ENCODE data around the gene ZNF664.

ZNF664 gene

DNA sequence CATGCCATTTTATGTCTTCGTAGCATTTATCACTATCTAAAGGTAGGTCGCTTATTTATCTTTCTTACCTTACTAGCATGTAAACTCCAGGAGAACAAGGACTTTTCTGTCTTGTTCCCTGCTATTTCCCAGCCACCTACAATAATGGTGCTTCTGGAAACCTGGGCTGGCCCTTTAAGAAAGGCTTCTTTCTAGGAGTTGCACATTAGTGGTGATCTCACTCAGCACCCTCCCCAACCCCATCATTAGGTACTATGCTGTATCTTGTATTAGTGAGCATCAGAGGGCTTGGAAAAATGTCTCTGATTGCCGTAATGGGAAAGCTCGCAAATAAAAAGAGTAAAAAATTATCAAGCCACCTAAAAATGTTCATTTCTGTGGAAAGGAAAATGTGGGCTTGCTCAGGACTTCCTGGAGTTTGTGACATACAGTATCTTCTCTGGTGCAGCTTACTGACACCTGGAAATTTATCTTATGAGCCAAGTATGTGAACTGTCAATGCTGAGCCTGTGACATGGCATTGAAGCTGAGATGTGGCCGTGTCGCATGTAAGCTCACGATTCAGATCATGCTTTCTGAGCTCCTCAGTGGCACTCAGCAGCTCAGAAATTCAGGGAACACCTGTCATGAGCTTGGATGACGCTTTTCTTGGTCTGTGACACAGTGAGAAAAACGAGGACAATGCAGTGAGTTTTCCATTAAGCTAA is 12.8 kb upstream of the ZNF664 start:
- no peak for DNase-seq

GRCh38 chr12:123960856-123961255 is 12.2 kb upstream of the ZNF664 start:
- DNase-seq: no peak

DNA sequence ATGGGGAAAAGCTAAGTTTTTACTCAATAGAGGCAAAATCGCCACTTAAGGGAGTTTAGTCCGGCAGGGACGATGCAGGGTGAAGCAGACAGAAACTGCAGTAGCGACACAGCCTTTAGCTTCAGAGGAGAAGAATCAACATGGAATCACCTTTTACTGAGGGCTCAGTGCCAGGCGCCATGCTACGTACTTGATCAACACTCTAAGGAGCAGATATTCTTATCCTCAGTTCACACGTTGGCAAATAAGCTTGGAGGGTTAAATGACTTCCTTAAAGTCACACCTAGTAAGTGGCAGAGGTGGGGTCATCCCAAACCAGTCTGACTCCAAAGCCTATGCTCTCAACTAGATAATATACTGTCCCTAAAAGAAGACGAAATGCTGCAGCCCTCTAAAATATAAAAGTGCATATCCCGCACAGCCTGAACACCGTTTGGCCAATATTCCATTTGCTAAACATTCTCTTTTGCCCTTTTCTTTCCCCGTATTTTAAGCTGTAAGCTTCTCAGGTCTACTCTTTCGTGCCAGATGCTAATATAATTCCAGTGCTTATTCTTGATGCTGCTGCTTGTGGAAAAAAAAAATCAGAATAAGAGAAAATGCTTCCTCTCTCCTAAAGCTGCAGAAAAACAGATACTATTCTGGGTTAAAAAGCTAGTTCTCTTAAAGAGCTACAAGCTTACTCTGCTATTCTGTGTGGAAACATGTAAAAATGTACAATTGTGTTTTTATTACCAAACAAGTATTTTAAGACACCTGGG is 11.2 kb upstream of the ZNF664 start:
- DNase-seq: no peak

- no peak for DNase-seq
Measured at GRCh38 chr12:123962513-123962912, 10.5 kb upstream of the ZNF664 start.

DNA sequence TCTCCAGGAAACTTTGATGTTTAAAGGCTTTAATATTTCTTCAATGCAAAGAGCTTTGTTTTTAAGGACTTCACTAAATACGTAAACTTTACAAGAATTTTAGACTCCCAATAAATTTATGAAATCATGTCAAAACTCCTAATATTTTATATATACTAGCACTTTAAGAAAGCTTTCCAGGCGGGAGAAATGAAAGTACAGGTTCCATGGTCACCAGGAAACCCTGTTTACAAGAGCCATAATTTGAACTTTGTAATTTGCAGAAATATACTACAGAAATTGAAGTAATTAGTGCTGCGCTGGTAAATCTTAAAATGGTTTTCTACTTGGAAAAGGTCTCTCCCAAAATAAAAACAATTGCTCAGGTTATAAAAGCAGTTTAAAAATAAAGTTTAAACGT is 9.2 kb upstream of the ZNF664 start:
- DNase-seq: no peak

GRCh38 chr12:123965382-123965781 is 7.6 kb upstream of the ZNF664 start:
- DNase-seq: no peak

DNA sequence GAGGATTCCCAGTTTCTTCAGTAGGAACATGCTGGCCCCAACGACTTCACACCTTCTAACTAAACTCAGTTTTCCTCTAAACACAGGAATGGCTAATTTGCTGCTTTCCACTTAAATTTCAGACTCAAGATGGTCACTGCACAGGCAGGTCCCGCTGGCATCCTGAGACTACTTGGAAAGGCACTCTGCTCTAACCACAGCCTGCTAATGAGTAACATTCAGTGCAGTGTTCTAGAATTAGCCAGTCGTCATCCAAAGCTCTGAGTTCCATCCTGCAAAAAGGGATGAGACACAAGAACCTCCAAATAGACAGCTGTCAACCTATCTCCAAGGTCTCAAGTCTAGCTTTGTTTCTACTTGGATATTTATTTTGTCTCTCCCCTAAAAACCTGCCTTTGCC is 6.4 kb upstream of the ZNF664 start:
- no peak for DNase-seq

- DNase-seq: no peak
Measured at GRCh38 chr12:123967121-123967586, 5.9 kb upstream of the ZNF664 start.

DNA sequence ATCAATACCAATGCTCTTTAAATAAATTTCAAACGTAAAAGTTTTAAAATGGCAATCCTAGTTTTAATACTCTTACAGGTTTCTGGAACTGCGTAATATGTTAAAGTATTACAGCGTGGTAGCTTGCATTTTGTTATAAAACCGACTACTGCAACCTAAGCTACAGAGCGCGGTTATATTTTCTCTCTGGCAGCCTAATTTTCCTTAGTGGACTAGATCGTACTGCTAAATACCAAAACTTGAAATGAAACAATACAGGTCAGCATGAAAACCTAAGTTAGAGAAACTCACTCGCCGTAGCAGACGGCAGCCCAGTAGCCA is 1.6 kb upstream of the ZNF664 start:
- no peak for DNase-seq

GRCh38 chr12:123971770-123972456 is 1.1 kb upstream of the ZNF664 start:
- peak; percentile 46 for DNase-seq

DNA sequence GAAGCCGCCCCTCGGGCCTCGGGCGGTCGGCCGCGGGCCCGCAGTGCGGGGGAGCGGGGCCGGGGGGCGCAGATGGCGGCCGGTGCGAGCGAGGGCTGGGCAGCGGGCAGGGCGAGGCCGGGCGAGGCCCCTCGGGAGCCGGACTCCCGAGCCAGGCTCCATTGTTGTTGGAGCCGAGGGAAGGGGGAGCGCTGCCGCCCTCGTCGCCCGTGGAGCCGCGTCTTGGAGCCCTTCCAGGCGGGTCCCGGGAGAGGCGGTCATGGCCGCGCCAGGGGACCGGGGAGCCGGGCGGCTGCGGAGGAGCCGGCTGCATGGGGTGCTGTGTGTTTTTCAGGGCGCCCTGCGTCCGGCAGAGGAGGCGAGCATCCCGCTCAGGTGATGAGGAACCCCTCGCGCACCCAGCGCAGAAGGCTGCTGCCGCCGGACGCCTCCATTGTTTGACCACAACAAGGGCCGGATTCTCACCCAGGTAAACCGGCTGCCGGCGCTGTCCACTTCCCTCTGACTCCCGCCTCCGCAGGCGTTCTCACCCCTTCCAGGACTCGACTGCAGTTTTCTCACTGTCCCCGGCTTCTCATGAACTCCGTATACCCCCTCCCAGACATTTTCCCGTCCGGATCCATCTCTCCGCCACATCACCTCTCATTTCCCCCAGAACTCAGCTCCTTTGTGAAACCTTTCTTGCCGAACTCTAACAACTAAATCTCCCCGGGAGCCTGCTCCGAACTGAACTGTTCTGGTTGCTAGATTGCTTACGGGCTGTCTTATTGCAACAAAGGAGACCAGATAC is 732 bp downstream of the ZNF664 start:
- no peak for DNase-seq

- no peak for DNase-seq
Measured at GRCh38 chr12:123976227-123976826, 3.3 kb downstream of the ZNF664 start.

DNA sequence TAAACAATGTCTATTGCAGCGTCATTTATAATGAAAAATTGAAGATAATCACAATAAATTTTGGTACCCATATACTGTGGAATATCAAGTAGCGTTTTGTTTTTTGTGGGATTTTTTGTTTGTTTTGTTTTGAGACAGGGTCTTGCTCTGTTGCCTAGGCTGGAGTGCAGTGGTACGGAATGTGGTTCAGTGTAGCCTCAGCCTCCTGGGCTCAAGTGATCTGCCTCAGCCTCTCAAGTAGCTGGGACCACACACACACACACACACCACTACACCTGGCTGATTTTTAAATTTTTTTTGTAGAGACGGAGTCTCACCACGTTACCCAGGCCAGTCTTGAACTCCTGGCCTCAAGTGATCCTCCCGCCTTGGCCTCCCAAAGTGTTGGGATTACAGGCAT is 6.6 kb downstream of the ZNF664 start:
- DNase-seq: no peak

- no peak for DNase-seq
Measured at GRCh38 chr12:123982269-123982668, 9.3 kb downstream of the ZNF664 start.

DNA sequence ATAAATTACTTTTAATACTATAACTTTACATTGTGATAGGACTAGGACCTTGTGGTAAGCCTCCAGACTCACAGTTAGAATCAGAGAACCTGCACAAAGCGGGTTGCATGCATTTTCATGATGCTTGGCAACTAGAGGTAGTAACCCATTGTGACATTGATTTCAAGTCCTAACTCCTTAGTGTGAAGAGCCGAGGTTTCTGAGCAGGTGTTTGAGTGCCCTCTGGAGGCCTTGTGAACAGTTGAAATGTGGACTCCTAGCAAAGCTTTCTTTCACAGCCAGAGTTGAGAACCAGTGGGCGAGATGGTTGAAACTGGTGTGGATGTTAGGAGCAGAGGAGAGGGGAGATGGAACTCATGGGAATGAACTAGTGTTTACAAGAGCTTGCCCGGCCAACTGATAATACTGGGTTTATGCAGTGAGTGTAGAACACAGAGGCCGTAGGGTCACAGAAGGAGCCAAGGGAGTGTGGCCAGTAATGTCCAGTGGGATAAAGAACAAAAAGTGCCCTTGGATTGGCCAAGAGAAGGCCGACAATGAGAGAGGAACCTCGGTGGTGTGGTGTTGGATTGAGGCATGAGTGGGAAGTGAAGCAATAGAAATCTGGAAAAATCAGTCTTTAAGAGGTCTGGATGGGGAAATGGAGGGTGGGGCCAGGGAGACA is 10.9 kb downstream of the ZNF664 start:
- peak; percentile 60 for DNase-seq

GRCh38 chr12:123984903-123985302 is 11.9 kb downstream of the ZNF664 start:
- no peak for DNase-seq

DNA sequence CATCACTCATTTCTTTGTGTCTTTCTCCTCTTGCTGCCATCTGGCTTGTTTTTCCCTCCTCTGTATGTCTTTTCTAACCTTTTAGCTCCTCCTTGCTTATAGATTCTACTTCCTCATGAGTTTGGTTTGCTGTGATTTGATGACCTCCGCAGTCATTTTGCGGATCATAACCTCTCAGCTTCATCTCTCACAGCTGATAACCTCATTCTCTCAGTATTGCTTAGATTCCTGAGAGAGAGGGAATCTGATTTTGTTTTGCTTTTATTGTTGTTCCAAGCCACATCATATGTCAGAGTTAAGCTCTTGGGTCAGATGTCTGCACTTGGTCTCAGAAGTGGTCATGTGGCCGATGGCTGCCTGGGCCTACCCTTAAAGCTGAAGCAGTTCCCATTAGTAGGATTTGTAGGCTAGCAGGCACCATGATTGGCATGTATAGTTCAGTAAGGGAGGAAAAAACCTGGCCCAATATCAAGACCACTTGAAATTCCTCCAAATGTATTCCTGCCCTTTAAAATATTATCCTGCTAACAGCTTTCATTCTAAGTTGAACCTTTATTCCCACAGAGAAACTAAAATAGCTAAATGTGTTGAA is 13.5 kb downstream of the ZNF664 start:
- no peak for DNase-seq

GRCh38 chr12:123987022-123987421 is 14.0 kb downstream of the ZNF664 start:
- no peak for DNase-seq

DNA sequence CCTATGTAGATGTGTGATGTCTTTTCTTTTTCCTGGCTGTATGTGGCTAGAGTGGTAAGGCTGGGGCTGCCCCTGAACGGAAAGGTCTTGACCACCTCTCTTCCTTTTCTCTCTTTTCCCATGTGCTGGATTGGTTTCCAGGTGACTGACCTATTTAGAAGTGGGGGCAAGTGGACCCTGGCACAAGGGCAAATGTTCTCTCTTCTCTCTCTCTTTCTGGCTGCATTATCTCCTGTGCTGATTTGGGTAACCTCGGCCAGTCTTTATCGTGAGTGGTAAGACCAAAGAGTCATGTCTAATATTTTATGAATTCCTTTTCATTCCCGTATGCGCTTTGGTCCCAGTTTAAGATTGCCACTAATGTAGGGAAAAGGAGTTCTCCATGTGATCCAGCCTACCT is 16.2 kb downstream of the ZNF664 start:
- no peak for DNase-seq

- DNase-seq: no peak
Measured at GRCh38 chr12:123989753-123990152, 16.7 kb downstream of the ZNF664 start.

DNA sequence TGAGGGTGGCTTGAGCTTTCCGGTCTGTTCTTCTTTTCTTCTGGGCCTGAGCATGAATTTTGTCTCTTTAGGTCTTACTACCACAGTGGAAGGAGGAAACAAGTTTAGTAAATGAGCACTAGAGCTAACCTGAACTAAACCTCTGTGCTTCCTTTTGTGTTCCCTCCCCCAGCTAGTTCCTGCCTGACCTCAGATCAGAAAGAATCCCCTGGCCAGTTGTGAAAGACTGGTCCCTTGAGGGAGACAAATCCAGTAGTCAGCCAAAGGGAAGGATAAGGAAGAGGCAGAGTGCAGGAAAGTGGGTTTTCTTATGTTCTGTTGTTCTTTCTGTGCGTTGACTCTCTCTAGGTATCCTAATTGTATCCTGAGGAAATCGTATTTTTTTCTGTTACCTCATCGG is 17.5 kb downstream of the ZNF664 start:
- DNase-seq: no peak

Data from CD4-positive, alpha-beta T cell treated with Interleukin-4 for 4 hours (primary cell).